GM12878 (cell line): ENCODE data around the gene CDK4. TPM values are rescaled to one million over a fixed set of nuclear protein-coding genes. Genes with fewer than 3 reads are reported as not detected.

Source experiments
- ASH2L ChIP-seq: fragments of 300-600, 200-600 bp; sonication (generic); IDR thresholded peaks from 2 replicates; pipeline ENCODE4 v1.6.1; 2017; ENCODE audit warnings: low read depth, mild to moderate bottlenecking, borderline replicate concordance
- BACH1 ChIP-seq: fragments of 450-650 bp; IDR thresholded peaks from 2 replicates; pipeline ENCODE4 v1.6.1; 2017; ENCODE audit warnings: mild to moderate bottlenecking, borderline replicate concordance
- BRCA1 ChIP-seq: IDR thresholded peaks from 2 replicates; pipeline ENCODE4 v1.6.1; 2011; ENCODE audit warnings: low read depth, low read length, improper control_type of control experiment
- CHD1 ChIP-seq: IDR thresholded peaks from 2 replicates; pipeline ENCODE4 v1.6.1; 2012; ENCODE audit warnings: low read depth, low read length, improper control_type of control experiment
- CHD2 ChIP-seq: IDR thresholded peaks from 2 replicates; pipeline ENCODE4 v1.6.1; 2011; ENCODE audit warnings: low read depth, low read length, improper control_type of control experiment, borderline replicate concordance
- CHD4 ChIP-seq: fragments of 200-600 bp; sonication (generic); IDR thresholded peaks from 2 replicates; pipeline ENCODE4 v1.6.1; 2016; ENCODE audit warnings: mild to moderate bottlenecking
- EGR1 ChIP-seq, 2 experiments: IDR thresholded peaks; 1 replicate in 1 of 2; 2 replicates in 1 of 2; pipeline ENCODE4 v1.6.1; 2011 to 2012; ENCODE audit warnings: low read depth in 2 of 2, low read length in 2 of 2, borderline replicate concordance in 1 of 2, mild to moderate bottlenecking in 1 of 2, moderate library complexity in 1 of 2
- GABPA ChIP-seq: IDR thresholded peaks from 2 replicates; pipeline ENCODE4 v1.6.1; 2014; ENCODE audit warnings: antibody characterized with exemption, low read depth, mild to moderate bottlenecking, inconsistent platforms
- GATAD2B ChIP-seq: fragments of 450-650 bp; conservative IDR thresholded peaks from 2 replicates; pipeline ENCODE4 v1.6.1; 2017; ENCODE audit warnings: low read depth, mild to moderate bottlenecking, moderate library complexity
- KLF5 ChIP-seq: fragments of 450-650 bp; IDR thresholded peaks from 2 replicates; pipeline ENCODE4 v1.6.1; 2014; ENCODE audit warnings: mild to moderate bottlenecking; ENCODE audit not compliant: partially characterized antibody
- MEF2B ChIP-seq: fragments of 450-650 bp; IDR thresholded peaks from 2 replicates; pipeline ENCODE4 v1.6.1; 2018; ENCODE audit warnings: mild to moderate bottlenecking, moderate library complexity; ENCODE audit not compliant: partially characterized antibody, poor library complexity, severe bottlenecking
- MYB ChIP-seq: fragments of 150-350 bp; IDR thresholded peaks from 2 replicates; pipeline ENCODE4 v1.6.1; 2014; ENCODE audit warnings: mild to moderate bottlenecking, low read depth, low read length, borderline replicate concordance
- MYC ChIP-seq: IDR thresholded peaks from 2 replicates; pipeline ENCODE4 v1.6.1; 2011; ENCODE audit warnings: mild to moderate bottlenecking, low read length, moderate library complexity, inconsistent platforms; ENCODE audit not compliant: insufficient read depth, insufficient replicate concordance, insufficient read length, severe bottlenecking
- NFYB ChIP-seq: IDR thresholded peaks from 2 replicates; pipeline ENCODE4 v1.6.1; 2011; ENCODE audit warnings: low read depth, mild to moderate bottlenecking, low read length, improper control_type of control experiment, moderate library complexity; ENCODE audit not compliant: insufficient read depth
- RB1 ChIP-seq: fragments of 450-650 bp; formaldehyde crosslinking; IDR thresholded peaks from 2 replicates; pipeline ENCODE4 v1.6.1; 2017; ENCODE audit warnings: mild to moderate bottlenecking, borderline replicate concordance
- SIN3A ChIP-seq: IDR thresholded peaks from 2 replicates; pipeline ENCODE4 v1.6.1; 2012; ENCODE audit warnings: low read depth, low read length, improper control_type of control experiment
- polyA plus RNA-seq, 11 experiments: library from polyadenylated mRNA; depleted of rRNA in 4 of 11; unstranded in 6 of 11; stranded (reverse) in 5 of 11; fragments of >200 nt; fragmentation: Nextera tagmentation in 4 of 11; fragmentation: Illumina TruSeq in 1 of 11; extraction: Ambion mirVana in 4 of 11; extraction: Trizol in 1 of 11; gene quantifications; 1 replicate in 1 of 11; 2 replicates in 10 of 11; pipeline versions ENCODE4 v1.2.1 to v1.2.3, GENCODE V29; 2011 to 2016; ENCODE audit warnings: inconsistent platforms in 2 of 11, missing spikeins in 2 of 11, low read depth in 1 of 11
- total RNA-seq, 4 experiments: library from RNA; depleted of rRNA in 3 of 4; stranded (reverse); fragments of >200 nt in 3 of 4; fragmentation: Illumina TruSeq in 1 of 4; extraction: Trizol in 1 of 4; gene quantifications; 2 replicates each; pipeline versions ENCODE4 v1.2.1 to v1.2.3, GENCODE V29; 2013 to 2021
- TF ChIP-seq, protein P1 (sequence below): fragments of 450-650 bp; IDR thresholded peaks from 2 replicates; pipeline ENCODE4 v1.6.1; 2017; ENCODE audit warnings: mild to moderate bottlenecking, low read depth, inconsistent platforms; ENCODE audit not compliant: poor library complexity, severe bottlenecking
- TF ChIP-seq, protein P2 (sequence below): fragments of 450-650 bp; IDR thresholded peaks from 2 replicates; pipeline ENCODE4 v1.6.1; 2016; ENCODE audit warnings: mild to moderate bottlenecking

CDK4 gene
- total and polyA plus RNA-seq, 10 of the 15 experiments (the other 5 are each of a cell fraction or from before 2014, with no cell fraction given): 26.1 to 385 (median 221) TPM

DNA sequence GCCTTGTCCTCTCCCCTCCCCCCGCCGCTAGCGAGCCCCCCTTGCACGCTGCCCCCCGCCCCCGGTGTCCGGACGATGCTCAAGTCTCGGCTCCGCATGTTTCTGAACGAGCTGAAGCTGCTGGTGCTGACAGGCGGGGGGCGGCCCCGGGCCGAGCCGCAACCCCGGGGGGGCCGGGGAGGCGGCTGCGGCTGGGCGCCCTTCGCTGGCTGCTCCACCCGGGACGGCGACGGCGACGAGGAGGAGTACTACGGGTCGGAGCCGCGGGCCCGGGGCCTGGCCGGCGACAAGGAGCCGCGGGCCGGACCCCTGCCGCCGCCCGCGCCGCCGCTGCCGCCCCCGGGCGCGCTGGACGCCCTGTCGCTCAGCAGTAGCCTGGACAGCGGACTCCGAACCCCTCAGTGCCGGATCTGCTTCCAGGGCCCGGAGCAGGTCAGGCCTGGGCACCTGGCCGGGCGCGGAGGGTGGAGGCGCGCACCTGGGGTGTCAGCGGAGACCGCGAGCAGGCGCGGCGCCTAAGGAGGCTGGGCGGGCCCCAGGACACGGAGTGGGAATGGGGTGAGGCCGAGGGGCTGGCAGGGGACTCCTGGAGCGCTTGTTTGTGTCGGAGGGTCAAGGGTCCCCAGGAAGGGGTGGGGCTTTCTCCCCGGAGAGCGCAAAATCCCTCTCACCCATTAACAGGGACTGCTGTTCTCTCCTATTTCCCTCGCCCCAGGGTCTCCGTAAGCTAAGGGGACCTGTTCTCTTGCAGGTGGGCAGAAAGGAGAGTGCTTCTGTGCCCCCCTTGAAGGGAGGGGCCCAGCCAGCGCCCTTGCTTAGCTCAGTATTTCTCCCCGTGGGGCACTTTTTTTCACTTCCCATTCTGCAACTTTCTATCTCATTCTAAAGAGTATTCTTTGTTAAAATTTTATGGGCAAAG lies 3.6 kb upstream of the CDK4 start (continued):
- TF ChIP-seq CHD4: no peak
- no peak for TF ChIP-seq ASH2L
- TF ChIP-seq RB1: no peak
- no peak for TF ChIP-seq MYC
- no peak for TF ChIP-seq CHD2
- TF ChIP-seq, protein P1, sequence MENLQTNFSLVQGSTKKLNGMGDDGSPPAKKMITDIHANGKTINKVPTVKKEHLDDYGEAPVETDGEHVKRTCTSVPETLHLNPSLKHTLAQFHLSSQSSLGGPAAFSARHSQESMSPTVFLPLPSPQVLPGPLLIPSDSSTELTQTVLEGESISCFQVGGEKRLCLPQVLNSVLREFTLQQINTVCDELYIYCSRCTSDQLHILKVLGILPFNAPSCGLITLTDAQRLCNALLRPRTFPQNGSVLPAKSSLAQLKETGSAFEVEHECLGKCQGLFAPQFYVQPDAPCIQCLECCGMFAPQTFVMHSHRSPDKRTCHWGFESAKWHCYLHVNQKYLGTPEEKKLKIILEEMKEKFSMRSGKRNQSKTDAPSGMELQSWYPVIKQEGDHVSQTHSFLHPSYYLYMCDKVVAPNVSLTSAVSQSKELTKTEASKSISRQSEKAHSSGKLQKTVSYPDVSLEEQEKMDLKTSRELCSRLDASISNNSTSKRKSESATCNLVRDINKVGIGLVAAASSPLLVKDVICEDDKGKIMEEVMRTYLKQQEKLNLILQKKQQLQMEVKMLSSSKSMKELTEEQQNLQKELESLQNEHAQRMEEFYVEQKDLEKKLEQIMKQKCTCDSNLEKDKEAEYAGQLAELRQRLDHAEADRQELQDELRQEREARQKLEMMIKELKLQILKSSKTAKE: no peak
- TF ChIP-seq BACH1: peak; percentile 33; the same call in 1 of the 2 replicates
- no peak for TF ChIP-seq NFYB
- no peak for TF ChIP-seq MEF2B
- no peak for TF ChIP-seq GABPA
- no peak for TF ChIP-seq CHD1
- TF ChIP-seq SIN3A: no peak
- TF ChIP-seq KLF5: no peak
- TF ChIP-seq MYB: no peak
- TF ChIP-seq BRCA1: no peak
- TF ChIP-seq, protein P2, sequence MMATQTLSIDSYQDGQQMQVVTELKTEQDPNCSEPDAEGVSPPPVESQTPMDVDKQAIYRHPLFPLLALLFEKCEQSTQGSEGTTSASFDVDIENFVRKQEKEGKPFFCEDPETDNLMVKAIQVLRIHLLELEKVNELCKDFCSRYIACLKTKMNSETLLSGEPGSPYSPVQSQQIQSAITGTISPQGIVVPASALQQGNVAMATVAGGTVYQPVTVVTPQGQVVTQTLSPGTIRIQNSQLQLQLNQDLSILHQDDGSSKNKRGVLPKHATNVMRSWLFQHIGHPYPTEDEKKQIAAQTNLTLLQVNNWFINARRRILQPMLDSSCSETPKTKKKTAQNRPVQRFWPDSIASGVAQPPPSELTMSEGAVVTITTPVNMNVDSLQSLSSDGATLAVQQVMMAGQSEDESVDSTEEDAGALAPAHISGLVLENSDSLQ: no peak
- peak; percentile 43; the same call in 1 of the 2 replicates for TF ChIP-seq GATAD2B
- TF ChIP-seq EGR1 (IDR thresholded peaks at IDR 0.05; ENCODE audit: borderline replicate concordance in 1 of 2, low read depth in 2 of 2, low read length in 2 of 2): no peak
